Activated T-cell treated with anti-CD3 and anti-CD28 coated beads for 24 hours (primary cell): ENCODE measurements around the gene SOX15.
"Not testable (repeated sequence)": the region's sequence is repeated elsewhere in the genome, so short reads cannot be mapped to it uniquely, and the experiment has no call there.

Experiments
- DNase-seq: peaks from one replicate; pipeline ENCODE4 v3.0.0-alpha.2; 2020; ENCODE audit warnings: low read depth

The SOX15 gene

GRCh38 chr17:7589891-7590691 lies at the start of gene SOX15:
TSS of gene SOX15 (minus strand) at chr17:7590094. CDS start at chr17:7589676, 418 bp downstream.
- no peak for DNase-seq

DNA sequence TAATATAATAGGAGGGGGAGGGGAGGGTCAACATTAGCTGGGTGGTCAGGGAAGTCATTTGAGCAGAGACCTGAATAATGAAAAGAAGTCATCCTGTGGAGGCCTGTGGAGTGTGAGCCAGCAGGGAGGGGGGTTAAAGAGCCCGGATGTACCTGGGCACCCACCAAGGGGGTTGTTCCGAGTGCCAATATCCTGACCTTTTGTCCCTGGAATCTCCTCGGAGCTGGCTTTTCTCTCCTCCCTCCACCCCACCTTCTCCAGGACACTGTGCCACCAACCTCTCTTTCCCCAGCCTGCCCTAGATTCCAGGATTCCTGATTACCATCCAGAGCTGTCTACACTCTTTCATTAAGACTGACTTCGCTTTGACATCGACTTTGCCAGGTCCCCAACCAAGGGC lies 46.3 kb upstream of the SOX15 start:
- DNase-seq, result no peak

DNA sequence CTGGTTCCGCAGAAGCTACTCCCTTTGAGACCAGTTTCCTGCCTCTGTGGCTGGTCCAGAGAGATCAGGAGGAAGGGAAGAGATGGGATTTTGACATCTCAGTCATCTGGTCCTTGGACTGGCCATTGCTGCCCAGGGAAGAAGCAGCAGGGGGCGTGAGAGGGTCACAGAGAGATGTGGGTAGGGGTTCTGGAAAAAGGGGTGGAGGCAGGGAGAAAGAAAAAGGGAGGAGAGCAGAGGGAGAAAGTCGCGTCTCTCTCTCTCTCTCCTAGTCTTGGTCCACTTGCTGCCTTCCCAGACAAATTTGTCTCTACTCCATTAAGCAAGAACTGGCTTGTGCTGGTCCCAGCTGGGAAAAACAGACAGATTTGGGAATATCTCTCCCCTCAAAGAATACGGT lies 44.5 kb upstream of the SOX15 start:
- no peak for DNase-seq

DNA sequence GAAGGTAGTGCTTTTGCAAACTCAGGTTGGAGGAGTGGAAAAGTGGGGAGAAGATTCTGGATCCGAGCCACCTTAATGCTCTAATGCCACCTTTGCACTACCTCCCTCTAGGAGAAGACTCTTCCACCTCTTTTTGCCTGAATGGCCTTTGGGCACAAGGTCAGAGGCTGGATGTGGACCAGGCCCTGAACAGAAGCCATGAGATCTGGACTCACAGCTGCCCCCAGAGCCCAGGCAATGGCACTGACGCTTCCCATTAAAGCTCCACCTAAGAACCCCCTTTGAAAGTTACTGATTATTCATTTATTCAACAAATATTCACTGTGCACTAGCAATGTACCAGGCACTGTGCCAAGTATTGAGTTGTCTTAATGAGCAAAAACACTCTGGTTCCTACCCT lies 43.2 kb upstream of the SOX15 start:
- DNase-seq, result no peak

DNA sequence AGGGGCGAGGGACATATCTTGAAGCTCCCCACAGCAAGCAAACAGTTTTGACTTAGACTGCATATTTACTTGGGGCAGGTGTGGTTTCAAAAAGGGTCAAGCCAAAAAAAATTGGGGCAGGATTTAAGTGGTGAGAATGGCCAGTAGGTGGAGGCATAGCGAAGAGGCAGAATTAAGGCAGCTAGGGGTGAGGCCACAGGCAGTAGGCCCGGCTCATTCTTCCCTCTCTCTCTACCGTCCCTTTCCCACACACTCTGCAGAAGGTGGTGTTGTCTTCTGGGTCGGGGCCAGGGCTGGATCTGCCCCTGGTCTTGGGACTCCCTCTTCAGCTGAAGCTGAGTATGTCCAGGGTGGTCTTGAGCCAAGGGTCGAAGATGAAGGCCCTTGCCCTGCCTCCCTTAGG lies 42.6 kb upstream of the SOX15 start:
- DNase-seq, result no peak

DNA sequence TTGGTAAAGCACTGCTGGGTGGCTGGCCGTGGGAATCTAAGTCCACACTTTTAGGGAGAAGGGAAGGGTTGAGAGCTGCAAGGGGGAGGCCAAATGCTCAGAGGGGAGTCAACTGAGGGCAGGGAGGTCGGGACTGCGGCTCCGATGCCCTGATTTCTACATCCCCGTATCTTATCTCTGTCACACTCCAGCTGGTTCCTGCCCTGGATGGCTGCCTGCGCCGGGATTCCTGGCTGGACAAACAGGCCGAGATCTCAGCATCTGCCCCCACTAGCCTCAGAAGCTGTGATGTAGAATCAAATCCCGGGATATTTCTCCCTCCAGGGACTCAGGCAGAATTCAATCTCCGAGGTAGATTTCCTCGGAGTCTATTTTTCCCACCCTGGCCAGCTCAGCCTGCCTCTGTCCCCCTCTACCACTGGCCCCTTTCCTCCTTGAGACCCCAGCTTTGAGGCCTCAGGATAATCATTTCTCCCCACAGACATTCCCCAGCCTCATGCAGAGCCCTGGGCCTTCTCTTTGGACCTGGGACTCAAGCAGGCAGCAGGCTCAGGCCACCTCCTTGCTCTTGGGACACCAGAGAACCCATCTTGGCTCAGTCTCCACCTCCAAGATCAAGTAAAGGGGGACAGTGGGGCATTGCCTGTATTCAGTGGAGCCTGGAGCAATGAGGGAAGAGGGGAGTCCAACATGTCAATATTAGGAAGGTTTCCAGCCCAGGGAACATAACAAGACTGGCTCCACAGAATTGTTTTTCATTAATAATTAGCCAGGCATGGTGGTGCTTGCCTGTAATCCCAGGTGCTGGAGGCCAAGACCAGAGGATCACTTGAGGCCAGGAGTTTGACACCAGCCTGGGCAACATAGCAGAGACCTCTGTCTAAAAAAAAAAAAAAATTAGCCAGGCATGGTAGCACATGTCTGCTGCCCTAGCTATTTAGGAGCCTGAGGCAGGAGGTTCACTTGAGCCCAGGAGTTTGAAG lies 41.8 kb upstream of the SOX15 start:
- no peak for DNase-seq

DNA sequence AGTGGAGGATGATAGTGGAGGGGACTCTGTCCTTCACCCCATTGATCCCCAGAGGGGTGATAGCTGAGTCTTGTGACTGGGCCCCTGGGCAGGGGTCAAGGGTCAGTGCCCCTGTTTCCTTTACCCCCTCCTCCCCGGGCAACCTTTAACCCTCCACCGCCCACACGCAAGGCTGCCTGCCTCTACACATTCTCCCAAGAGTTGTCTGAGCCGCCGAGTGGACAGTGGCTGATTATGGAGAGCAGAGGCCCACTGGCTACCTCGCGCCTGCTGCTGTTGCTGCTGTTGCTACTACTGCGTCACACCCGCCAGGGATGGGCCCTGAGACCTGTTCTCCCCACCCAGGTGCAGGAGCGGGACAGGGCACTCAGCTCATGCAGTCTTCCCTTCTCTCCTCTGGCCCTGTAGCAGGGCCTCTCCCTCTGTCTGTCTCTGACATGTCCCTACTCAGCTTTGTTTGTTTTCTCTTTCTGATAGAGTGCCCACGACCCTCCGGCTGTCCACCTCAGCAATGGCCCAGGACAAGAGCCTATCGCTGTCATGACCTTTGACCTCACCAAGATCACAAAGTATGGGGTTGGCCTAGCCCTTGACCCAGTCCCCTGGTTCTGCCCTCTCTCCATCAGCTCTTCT lies 40.2 kb upstream of the SOX15 start, which contains the start of gene SHBG:
Gene SHBG, plus strand, starts transcription at position 197 of the 633 bp plus-strand sequence. Its CDS starts 38 bp downstream, at position 235.
- no peak for DNase-seq

GRCh38 chr17:7627250-7628121 lies 37.6 kb upstream of the SOX15 start, which contains the start of gene SAT2:
TSS of gene SAT2 (minus strand) at chr17:7627821. CDS start at chr17:7627635, 186 bp downstream.
- peak; percentile 75 for DNase-seq

- no peak for DNase-seq
Measured at GRCh38 chr17:7626956-7627249, 37.0 kb upstream of the SOX15 start.

- no peak for DNase-seq
Measured at GRCh38 chr17:7626307-7626706, 36.4 kb upstream of the SOX15 start.

GRCh38 chr17:7625749-7626148 lies 35.9 kb upstream of the SOX15 start:
- DNase-seq, result not testable (repeated sequence)

DNA sequence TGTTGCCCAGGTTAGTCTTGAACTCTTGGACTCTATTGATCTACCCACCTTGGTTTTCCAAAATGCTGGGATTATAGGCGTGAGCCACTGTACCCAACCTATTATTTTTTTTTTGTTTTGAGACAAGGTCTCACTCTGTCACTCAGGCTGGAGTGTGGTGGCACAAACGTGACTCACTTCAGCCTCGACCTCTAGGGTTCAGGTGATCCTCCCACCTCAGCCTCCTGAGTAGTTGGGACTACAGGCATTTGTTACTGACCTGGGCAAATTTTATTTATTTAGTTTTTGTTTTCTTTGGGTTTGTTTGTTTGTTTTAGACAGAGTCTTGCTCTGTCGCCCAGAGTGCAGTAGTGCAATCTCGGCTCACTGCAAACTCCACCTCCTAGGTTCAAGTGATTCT lies 33.8 kb upstream of the SOX15 start:
- no peak for DNase-seq

- no peak for DNase-seq
Measured at GRCh38 chr17:7620835-7621234, 30.9 kb upstream of the SOX15 start.

DNA sequence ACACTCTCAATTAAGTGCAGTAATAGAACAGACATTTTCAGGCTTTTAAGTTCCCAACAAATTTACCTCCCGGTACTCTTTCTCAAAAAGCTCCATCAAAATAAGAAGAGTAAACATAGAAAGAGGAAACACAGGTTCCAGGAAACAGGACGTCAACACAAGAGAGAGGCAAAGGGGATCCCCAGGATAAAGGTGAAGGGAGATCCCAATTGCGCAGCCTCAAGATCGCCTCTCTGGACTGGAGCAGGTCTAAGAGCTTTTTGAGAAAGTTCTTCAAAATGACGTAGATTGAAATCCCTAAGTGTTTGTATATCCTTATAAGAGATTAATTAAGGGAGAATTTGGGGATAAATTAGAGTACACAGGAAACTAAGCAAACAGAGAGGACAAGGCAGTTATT lies 28.7 kb upstream of the SOX15 start:
- DNase-seq, result no peak

DNA sequence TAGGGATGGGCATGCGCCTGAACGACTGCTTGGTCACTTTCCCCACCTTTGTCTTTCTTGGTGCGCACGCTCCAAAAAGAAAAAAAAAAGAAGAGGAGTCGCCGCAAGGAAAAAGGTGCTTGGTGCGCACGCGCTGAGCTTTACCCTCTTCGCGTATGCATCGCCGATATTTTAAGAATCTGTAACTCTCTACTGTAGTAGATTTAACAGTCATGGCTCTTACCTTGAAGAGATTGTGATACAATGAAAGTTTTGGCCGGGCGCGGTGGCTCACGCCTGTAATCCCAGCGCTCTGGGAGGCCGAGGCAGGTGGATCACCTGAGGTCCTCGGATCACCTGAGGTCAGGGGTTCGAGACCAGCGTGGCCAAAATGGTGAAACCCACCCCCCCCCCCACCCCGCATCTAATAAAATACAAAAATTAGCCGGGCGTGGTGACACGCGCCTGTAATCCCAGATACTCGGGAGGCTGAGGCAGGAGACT lies 25.4 kb upstream of the SOX15 start:
- no peak for DNase-seq

- peak; percentile 99 for DNase-seq
Measured at GRCh38 chr17:7614425-7615264, 24.8 kb upstream of the SOX15 start, which contains the start of gene FXR2. TSS of gene FXR2 (minus strand) at chr17:7614897. CDS start at chr17:7614532, 365 bp downstream.

GRCh38 chr17:7613769-7614424 lies 24.0 kb upstream of the SOX15 start:
- DNase-seq, result no peak

DNA sequence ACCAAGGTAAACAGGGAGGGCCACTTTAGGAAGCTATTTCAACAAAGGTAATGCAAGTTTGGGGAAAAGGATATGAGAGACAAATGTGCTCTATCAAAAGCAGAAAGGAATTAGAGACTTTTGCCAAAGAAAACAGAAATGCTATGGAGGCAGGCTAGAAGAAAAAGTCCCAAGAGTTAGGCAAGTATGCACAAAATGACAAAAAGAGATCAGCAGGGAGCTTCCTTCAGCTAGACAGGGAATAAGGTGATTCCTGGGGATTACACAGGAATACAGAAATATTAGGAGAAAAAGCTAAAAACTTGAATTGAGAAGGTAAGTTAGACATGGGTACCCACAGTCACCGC lies 22.4 kb upstream of the SOX15 start:
- DNase-seq, result no peak

- DNase-seq, result no peak
Measured at GRCh38 chr17:7611635-7612293, 21.9 kb upstream of the SOX15 start.
